T-helper 1 cell treated with Interleukin-12 subunit alpha and Interleukin-12 subunit beta and Interleukin-4 antibody, amounts not matched to agents 30 μg/mL and 1 μg/mL, for 36 hours (primary cell): ENCODE data around the gene THSD4.

Experiments used
- H3K27ac Mint-ChIP-seq: one replicate; pipeline ENCODE4 v1.8.0; 2021; ENCODE audit warnings: mild to moderate bottlenecking, mixed read lengths
- H3K27me3 Mint-ChIP-seq: one replicate; pipeline ENCODE4 v1.8.0; 2021; ENCODE audit warnings: low read depth, mixed read lengths
- H3K36me3 Mint-ChIP-seq: one replicate; pipeline ENCODE4 v1.8.0; 2021; ENCODE audit warnings: low read depth, mixed read lengths
- H3K4me1 Mint-ChIP-seq: one replicate; pipeline ENCODE4 v1.8.0; 2021; ENCODE audit warnings: low read depth, mixed read lengths
- H3K4me3 Mint-ChIP-seq: one replicate; pipeline ENCODE4 v1.8.0; 2021; ENCODE audit warnings: mild to moderate bottlenecking, moderate library complexity, mixed read lengths
- H3K9me3 Mint-ChIP-seq: one replicate; pipeline ENCODE4 v1.8.0; 2021; ENCODE audit warnings: mixed read lengths

THSD4 gene

DNA sequence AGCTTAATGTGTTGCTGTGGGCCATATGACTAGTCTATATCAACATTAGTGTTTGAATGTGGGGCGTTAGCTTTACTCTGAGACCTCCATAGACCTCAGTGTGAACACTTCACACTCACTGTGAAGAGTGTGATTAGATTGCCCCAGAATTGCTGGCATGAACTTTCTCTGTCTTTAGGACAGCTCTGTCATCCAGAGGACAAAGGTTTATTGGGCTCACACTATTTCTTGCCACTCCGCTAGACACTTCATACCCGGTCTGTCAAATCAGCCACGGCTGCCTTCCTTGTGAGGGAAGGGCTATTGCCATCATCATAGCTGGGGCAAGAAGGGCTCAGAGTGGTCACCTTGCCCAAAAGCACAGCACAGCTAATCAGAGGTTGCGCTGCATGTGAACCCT, 378.3 kb downstream of the THSD4 start:
- no peaks in the 10 kb centered on the region for H3K4me1 Mint-ChIP-seq
- H3K9me3 Mint-ChIP-seq, result no peaks in the 10 kb centered on the region
- no peak overlapping the region for H3K27ac Mint-ChIP-seq
- H3K36me3 Mint-ChIP-seq, result no peaks in the 10 kb centered on the region
- H3K27me3 Mint-ChIP-seq, result peaks cover 5% of the 10 kb centered on the region
- no peak overlapping the region for H3K4me3 Mint-ChIP-seq

- Mint-ChIP-seq H3K27me3 (peaks cover 4% of the 10 kb centered on the region), H3K9me3 (no peaks in the 10 kb centered on the region), H3K36me3 (no peaks in the 10 kb centered on the region), H3K4me3 (no peak overlapping the region), H3K27ac (no peak overlapping the region), H3K4me1 (no peaks in the 10 kb centered on the region)
Measured at GRCh38 chr15:71494563-71495397, 379.5 kb downstream of the THSD4 start.

GRCh38 chr15:71495398-71495780, 380.1 kb downstream of the THSD4 start:
- Mint-ChIP-seq H3K9me3 (peaks cover 3% of the 10 kb centered on the region), H3K4me3 (no peak overlapping the region), H3K36me3 (no peaks in the 10 kb centered on the region), H3K4me1 (no peaks in the 10 kb centered on the region), H3K27me3 (peaks cover 7% of the 10 kb centered on the region), H3K27ac (no peak overlapping the region)

GRCh38 chr15:71496336-71496955, 381.2 kb downstream of the THSD4 start:
- Mint-ChIP-seq H3K4me1 (no peaks in the 10 kb centered on the region), H3K27me3 (peaks cover 7% of the 10 kb centered on the region), H3K4me3 (no peak overlapping the region), H3K9me3 (peaks cover 3% of the 10 kb centered on the region), H3K36me3 (no peaks in the 10 kb centered on the region), H3K27ac (no peak overlapping the region)

DNA sequence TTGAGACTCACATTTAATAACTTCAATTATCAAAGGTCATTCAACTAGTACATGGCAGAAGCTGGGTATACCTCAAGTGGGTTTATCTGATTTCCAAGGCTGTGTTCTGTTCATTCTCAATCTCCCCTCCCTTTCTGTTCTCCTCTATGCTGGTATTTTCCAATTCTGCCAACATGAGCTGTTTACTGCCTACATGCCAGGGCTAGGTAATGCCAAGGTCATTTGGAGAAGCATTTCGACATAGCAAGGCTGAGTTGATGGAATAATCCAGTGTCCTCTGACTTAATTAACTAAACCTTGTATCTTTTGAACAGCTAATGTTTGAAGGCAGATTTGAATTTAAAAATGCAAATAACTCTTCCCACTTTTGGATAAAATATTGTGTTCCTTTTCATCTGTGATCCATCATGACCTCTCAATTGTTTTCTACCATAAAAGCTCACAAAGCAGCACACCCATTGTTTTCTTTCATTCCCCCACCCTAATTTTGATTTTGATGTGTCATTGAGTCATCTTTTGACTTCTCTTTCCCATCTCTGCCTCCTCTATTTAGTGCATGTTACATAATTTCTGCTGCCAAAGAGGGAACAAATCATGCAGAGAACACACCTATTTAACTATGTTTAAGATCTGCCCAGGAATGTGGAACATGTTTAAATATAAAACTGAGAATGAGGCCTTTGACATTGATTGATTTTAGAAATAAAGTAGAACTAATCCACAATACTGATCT, 386.2 kb downstream of the THSD4 start:
- H3K4me3 Mint-ChIP-seq, result no peak overlapping the region
- H3K27me3 Mint-ChIP-seq, result peaks cover 16% of the 10 kb centered on the region
- H3K36me3 Mint-ChIP-seq, result no peaks in the 10 kb centered on the region
- no peak overlapping the region for H3K27ac Mint-ChIP-seq
- H3K9me3 Mint-ChIP-seq, result peaks cover 3% of the 10 kb centered on the region
- no peaks in the 10 kb centered on the region for H3K4me1 Mint-ChIP-seq

GRCh38 chr15:71502077-71502432, 386.8 kb downstream of the THSD4 start:
- Mint-ChIP-seq H3K4me1 (no peaks in the 10 kb centered on the region), H3K27ac (no peak overlapping the region), H3K36me3 (no peaks in the 10 kb centered on the region), H3K9me3 (peaks cover 3% of the 10 kb centered on the region), H3K27me3 (peaks cover 16% of the 10 kb centered on the region), H3K4me3 (no peak overlapping the region)

DNA sequence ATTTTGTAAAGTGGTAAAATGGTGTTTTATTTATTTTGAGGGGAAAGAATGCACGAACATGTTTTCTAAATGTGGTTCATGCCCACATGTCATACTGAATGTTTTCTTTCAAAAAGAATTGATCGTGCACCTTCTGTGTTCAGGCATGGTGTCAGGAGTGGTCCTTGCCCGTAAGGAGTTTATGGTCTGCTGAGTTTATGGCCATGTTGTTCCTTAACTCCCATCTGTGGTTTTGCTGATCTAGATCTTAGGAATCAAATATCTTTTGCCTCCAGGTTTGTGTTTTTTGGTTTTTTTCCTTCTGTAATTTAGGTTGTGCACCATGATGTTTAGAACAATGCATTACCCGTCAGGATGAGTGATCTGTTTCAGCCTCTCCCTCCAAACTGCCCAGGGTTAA, 390.7 kb downstream of the THSD4 start:
- H3K4me1 Mint-ChIP-seq, result no peaks in the 10 kb centered on the region
- H3K4me3 Mint-ChIP-seq, result no peak overlapping the region
- no peak overlapping the region for H3K27ac Mint-ChIP-seq
- peaks cover 9% of the 10 kb centered on the region for H3K27me3 Mint-ChIP-seq
- H3K9me3 Mint-ChIP-seq, result no peaks in the 10 kb centered on the region
- no peaks in the 10 kb centered on the region for H3K36me3 Mint-ChIP-seq

- no peaks in the 10 kb centered on the region for H3K4me1 Mint-ChIP-seq
- no peaks in the 10 kb centered on the region for H3K36me3 Mint-ChIP-seq
- no peaks in the 10 kb centered on the region for H3K9me3 Mint-ChIP-seq
- no peak overlapping the region for H3K4me3 Mint-ChIP-seq
- peaks cover 9% of the 10 kb centered on the region for H3K27me3 Mint-ChIP-seq
- no peak overlapping the region for H3K27ac Mint-ChIP-seq
Measured at GRCh38 chr15:71506946-71507345, 391.7 kb downstream of the THSD4 start.

- Mint-ChIP-seq H3K27me3 (peaks cover 9% of the 10 kb centered on the region), H3K9me3 (no peaks in the 10 kb centered on the region)
Measured at GRCh38 chr15:71508081-71508682, 392.9 kb downstream of the THSD4 start.

GRCh38 chr15:71509139-71509538, 393.9 kb downstream of the THSD4 start:
- no peak overlapping the region for H3K27ac Mint-ChIP-seq
- H3K4me1 Mint-ChIP-seq, result no peaks in the 10 kb centered on the region
- H3K36me3 Mint-ChIP-seq, result no peaks in the 10 kb centered on the region
- no peak overlapping the region for H3K4me3 Mint-ChIP-seq
- no peaks in the 10 kb centered on the region for H3K9me3 Mint-ChIP-seq
- H3K27me3 Mint-ChIP-seq, result peaks cover 13% of the 10 kb centered on the region

More at GRCh38 chr15:71508081-71508682, 392.9 kb downstream of the THSD4 start:
- Mint-ChIP-seq H3K27ac (no peak overlapping the region), H3K36me3 (no peaks in the 10 kb centered on the region), H3K4me1 (no peaks in the 10 kb centered on the region), H3K4me3 (no peak overlapping the region)

GRCh38 chr15:71510763-71511162, 395.5 kb downstream of the THSD4 start:
- Mint-ChIP-seq H3K36me3 (no peaks in the 10 kb centered on the region), H3K9me3 (no peaks in the 10 kb centered on the region), H3K4me1 (no peaks in the 10 kb centered on the region), H3K4me3 (no peak overlapping the region), H3K27ac (no peak overlapping the region), H3K27me3 (peaks cover 12% of the 10 kb centered on the region)

GRCh38 chr15:71511796-71512681, 396.8 kb downstream of the THSD4 start:
- no peak overlapping the region for H3K4me3 Mint-ChIP-seq
- H3K4me1 Mint-ChIP-seq, result no peaks in the 10 kb centered on the region
- no peaks in the 10 kb centered on the region for H3K9me3 Mint-ChIP-seq
- H3K36me3 Mint-ChIP-seq, result no peaks in the 10 kb centered on the region
- H3K27me3 Mint-ChIP-seq, result peaks cover 9% of the 10 kb centered on the region
- no peak overlapping the region for H3K27ac Mint-ChIP-seq

GRCh38 chr15:71512682-71513006, 397.4 kb downstream of the THSD4 start:
- H3K27me3 Mint-ChIP-seq, result peaks cover 14% of the 10 kb centered on the region

More at GRCh38 chr15:71512682-71513006, 397.4 kb downstream of the THSD4 start:
- H3K27ac Mint-ChIP-seq, result no peak overlapping the region
- no peak overlapping the region for H3K4me3 Mint-ChIP-seq
- H3K9me3 Mint-ChIP-seq, result no peaks in the 10 kb centered on the region
- H3K4me1 Mint-ChIP-seq, result no peaks in the 10 kb centered on the region
- H3K36me3 Mint-ChIP-seq, result no peaks in the 10 kb centered on the region
